Stimulated activated naive B cell treated with anti-CD40 and anti-IgM and Interleukin-4, amounts not matched to agents 10 μg/mL and 1 μg/mL and 100 μg/mL, for 72 hours (primary cell): ENCODE results near the gene CAMTA2.

Experiments
- ATAC-seq, 2 donors: fragments of 150-1000 bp; cut with Tn5 transposase; replicated peaks; 2 replicates each; pipeline ENCODE4 v1.10.0; 2021; ENCODE audit warnings: moderate library complexity in 1 of 2
- DNase-seq: peaks from one replicate; pipeline ENCODE4 v3.0.0; 2021
- H3K27ac Mint-ChIP-seq: one replicate; pipeline ENCODE4 v1.8.0; 2022; ENCODE audit warnings: mild to moderate bottlenecking, mixed read lengths
- H3K27me3 Mint-ChIP-seq, 2 donors: one replicate each; pipeline ENCODE4 v1.8.0; 2022; ENCODE audit warnings: mixed read lengths in 2 of 2
- H3K36me3 Mint-ChIP-seq, 2 donors: one replicate each; pipeline ENCODE4 v1.8.0; 2022; ENCODE audit warnings: mixed read lengths in 2 of 2, mild to moderate bottlenecking in 1 of 2
- H3K4me1 Mint-ChIP-seq, 2 donors: one replicate each; pipeline ENCODE4 v1.8.0; 2022; ENCODE audit warnings: mixed read lengths in 2 of 2, mild to moderate bottlenecking in 1 of 2
- H3K4me3 Mint-ChIP-seq, 2 donors: one replicate each; pipeline ENCODE4 v1.8.0; 2022; ENCODE audit warnings: mild to moderate bottlenecking in 2 of 2, mixed read lengths in 2 of 2, moderate library complexity in 1 of 2
- H3K9me3 Mint-ChIP-seq, 2 donors: one replicate each; pipeline ENCODE4 v1.8.0; 2022; ENCODE audit warnings: mixed read lengths in 2 of 2, mild to moderate bottlenecking in 1 of 2

CAMTA2 gene

DNA sequence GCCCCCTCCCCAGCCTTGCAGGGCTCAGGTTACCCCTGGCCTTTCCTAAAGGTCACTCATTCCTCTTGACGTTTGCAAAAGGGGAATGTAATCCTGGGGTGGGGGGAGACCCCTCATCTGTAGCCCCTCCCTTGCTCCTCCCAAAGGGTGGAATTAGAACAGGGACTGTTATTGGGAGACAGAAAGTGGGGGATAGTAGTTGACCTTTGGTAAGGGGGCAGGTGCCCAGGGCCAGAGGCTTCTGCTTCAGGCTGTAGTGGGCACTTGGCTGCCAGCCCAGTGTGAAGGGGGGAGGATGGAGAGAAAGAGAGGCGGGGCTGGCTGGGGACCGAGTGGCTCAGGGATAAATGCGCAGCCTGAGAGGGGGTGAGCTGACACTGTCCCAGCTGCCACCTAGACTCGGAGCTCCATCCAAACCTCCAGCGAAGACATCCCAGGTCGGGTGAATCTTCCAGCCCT, 36.7 kb downstream of the CAMTA2 start, which contains the start of gene ENO3:
Gene ENO3, plus strand, starts transcription at position 374 of the 459 bp plus-strand sequence. CDS start 711 bp downstream, outside the sequence.
- peaks cover 22 to 33% of the 10 kb centered on the region in 2 donors for H3K4me1 Mint-ChIP-seq
- peak within 1 kb of the TSS; percentile 97 for H3K27ac Mint-ChIP-seq
- H3K27me3 Mint-ChIP-seq, result no peaks in the 10 kb centered on the region
- no peak for DNase-seq
- H3K36me3 Mint-ChIP-seq, result peaks cover 20 to 41% of the 10 kb centered on the region in 2 donors
- no peak for ATAC-seq
- peak within 1 kb of the TSS; percentile 86 to 91 for H3K4me3 Mint-ChIP-seq
- H3K9me3 Mint-ChIP-seq, result no peaks in the 10 kb centered on the region

DNA sequence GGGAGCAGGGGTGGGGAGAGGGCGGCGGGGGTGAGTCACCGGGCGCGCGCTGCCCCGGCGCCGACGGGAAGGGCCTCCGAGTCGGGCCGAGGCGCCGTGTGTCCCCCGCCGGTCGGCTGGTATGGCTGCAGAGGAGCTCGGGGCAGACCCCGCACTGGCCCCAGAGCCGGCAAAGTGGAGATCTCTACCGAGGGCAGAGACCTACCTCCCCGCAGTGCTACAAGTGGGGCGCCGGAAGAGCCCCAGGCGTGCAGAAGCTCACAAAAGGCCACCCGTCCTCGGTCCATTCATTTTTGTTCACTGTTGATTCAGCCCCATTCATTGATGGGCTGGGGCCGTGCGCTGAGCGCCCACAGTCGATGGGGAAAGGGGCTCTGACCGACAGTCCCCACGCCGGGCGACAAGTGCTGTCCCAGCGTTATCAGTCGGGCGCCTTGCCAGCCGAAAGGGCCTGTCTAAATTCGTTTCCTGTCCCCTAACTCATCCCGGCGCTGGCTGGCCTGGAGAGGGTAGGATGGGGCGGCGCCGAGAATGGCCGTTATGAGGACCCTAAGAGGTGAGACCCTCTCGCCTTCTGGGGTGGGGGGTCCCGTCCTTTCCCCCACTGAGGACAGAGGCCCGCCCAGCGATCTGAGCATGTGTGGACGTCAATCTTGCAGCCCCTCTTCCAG, 37.3 kb downstream of the CAMTA2 start:
- DNase-seq (no peak), ATAC-seq (peak; percentile 6 to 20)
- no peaks in the 10 kb centered on the region for H3K9me3 Mint-ChIP-seq
- H3K4me3 Mint-ChIP-seq, result peak overlapping the region; percentile 86 to 91
- peaks cover 25 to 43% of the 10 kb centered on the region in 2 donors for H3K36me3 Mint-ChIP-seq
- H3K27me3 Mint-ChIP-seq, result no peaks in the 10 kb centered on the region
- H3K27ac Mint-ChIP-seq, result peak overlapping the region; percentile 97
- H3K4me1 Mint-ChIP-seq, result peaks cover 27 to 39% of the 10 kb centered on the region in 2 donors

DNA sequence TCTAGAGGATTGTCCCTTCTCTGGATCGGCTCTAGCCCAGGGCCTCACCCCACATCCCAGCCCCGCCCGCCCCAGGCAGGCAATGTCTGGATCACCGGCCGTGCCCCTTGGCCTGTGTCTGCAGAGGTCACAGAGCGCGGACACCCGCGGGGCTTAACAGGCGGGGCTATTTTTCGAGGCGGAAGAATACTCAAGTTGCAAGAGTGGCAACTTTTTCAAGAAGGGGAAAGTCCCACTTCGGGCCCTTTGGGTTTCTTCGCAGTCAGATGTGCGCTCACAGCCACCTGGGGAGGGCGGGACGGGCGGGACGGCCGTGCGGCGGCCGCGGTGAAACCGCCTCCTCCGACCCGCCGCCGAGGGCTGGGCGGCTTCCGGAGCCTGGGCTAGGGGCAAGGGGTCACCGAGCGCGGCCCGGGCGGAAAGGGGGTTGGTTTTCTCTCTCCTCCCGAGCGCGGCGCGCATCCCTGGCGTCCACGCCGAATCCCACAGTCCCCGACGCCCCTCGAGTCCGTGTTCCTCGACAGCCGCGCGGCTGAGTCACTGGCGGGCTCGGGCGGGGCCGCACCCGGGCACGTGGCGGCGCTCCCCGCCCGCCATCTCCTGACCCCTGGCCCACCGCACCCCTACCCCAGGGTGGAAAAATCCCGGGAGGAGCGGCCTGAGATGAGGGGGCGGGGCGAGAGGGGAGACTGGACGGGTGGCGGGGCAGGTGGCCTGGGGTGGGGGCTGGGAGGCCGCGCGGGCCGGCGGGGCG, 38.0 kb downstream of the CAMTA2 start:
- peak overlapping the region; percentile 94 for H3K27ac Mint-ChIP-seq
- peak; percentile 86 for DNase-seq
- peaks cover 32 to 50% of the 10 kb centered on the region in 2 donors for H3K36me3 Mint-ChIP-seq
- no peaks in the 10 kb centered on the region for H3K27me3 Mint-ChIP-seq
- ATAC-seq, result peak; percentile 44 to 51
- peak overlapping the region; percentile 86 to 91 for H3K4me3 Mint-ChIP-seq
- H3K9me3 Mint-ChIP-seq, result no peaks in the 10 kb centered on the region
- peaks cover 35 to 46% of the 10 kb centered on the region in 2 donors for H3K4me1 Mint-ChIP-seq

GRCh38 chr17:4948931-4949320, 38.5 kb downstream of the CAMTA2 start:
- H3K4me1 Mint-ChIP-seq, result peaks cover 40 to 52% of the 10 kb centered on the region in 2 donors
- DNase-seq (peak; percentile 82), ATAC-seq (peak; percentile 54 to 61)
- no peaks in the 10 kb centered on the region for H3K27me3 Mint-ChIP-seq
- H3K4me3 Mint-ChIP-seq, result peak overlapping the region; percentile 86 to 91
- no peaks in the 10 kb centered on the region for H3K9me3 Mint-ChIP-seq
- peak overlapping the region; percentile 95 for H3K27ac Mint-ChIP-seq
- H3K36me3 Mint-ChIP-seq, result peaks cover 36 to 54% of the 10 kb centered on the region in 2 donors

DNA sequence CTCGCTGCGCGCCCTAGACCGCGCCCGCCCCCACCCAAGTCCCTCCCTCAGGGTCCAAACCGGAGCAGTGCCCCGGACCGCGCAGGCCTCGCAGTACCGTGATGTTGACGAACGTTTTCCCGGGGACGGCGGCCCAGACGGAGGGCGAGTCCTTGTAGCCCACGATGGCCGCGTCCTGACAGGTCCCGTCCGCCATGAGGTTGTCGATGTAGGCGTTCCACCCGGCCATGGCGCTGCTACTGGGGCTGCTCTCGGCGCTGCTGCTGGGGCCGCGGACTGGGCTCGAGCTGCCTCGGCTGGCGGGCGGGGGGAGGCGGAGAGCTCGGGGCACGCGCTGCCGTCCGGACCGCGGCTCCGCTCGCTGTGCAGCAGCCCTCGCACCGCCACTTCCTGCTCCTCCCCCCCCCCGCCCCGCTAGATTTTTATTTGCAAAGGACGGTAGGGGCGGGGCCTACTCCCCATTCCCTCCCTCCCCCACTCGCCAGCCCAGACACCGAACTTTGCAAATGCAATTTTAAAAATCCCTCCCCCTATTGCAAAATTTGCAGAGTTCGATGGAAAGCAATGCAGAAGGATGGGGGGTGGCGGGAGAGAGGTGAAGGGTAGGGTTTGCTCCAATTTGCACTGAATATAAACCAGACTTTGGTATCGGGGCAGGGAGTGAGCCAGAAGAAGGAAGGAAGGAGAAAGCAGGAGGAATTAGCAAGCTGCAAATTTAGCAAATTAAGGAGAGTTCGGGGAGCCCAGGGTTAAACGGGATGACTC, 39.1 kb downstream of the CAMTA2 start, which contains the start of gene PFN1:
Gene PFN1, minus strand, starts transcription at position 365 of the 765 bp plus-strand sequence. Its CDS starts 136 bp downstream, at position 229.
- DNase-seq (peak; percentile 77), ATAC-seq (peak; percentile 25 to 43)
- peak within 1 kb of the TSS; percentile 95 for H3K27ac Mint-ChIP-seq
- no peaks in the 10 kb centered on the region for H3K27me3 Mint-ChIP-seq
- H3K4me1 Mint-ChIP-seq, result peaks cover 41 to 57% of the 10 kb centered on the region in 2 donors
- H3K4me3 Mint-ChIP-seq, result peak within 1 kb of the TSS; percentile 86 to 91
- peaks cover 40 to 52% of the 10 kb centered on the region in 2 donors for H3K36me3 Mint-ChIP-seq
- H3K9me3 Mint-ChIP-seq, result no peaks in the 10 kb centered on the region

DNA sequence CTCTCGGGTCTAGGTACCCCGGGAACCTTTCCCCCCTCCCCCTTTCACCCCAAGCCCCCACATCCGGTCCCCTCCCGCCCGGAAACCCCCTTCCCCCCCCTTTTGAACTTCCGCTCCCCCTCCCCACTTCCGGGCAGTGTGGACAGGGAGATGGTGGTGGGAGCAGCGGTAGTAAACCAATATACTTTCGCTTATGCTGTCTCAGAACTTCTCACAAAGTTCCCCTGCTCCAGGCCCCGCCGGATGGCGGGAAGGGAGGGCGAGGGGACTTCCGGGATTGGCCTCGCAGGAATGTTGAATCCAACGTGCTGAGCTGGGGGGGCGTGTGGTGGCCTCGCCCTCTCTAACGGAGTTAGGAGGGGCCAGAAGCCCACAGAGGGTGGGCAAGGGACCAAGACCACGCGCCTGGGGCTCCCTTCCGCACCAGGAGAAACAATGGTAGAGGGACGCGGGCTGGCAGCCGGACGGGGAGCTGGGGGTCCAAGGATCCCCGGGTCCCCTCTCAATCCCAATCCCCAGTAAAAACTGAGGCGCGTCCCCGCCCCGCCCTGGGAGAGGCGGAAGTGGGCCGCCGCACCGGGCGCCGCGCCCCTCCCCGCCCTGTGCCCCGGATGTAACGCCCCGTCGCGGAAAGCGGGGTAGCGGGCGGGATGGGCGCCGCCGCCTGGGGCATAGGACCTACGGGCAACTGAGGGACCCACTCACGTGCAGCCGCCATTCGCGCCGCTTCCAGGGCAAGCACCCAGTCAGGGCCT, 39.9 kb downstream of the CAMTA2 start:
- peaks cover 47 to 65% of the 10 kb centered on the region in 2 donors for H3K4me1 Mint-ChIP-seq
- no peaks in the 10 kb centered on the region for H3K27me3 Mint-ChIP-seq
- peak overlapping the region; percentile 86 to 91 for H3K4me3 Mint-ChIP-seq
- peaks cover 41 to 55% of the 10 kb centered on the region in 2 donors for H3K36me3 Mint-ChIP-seq
- no peaks in the 10 kb centered on the region for H3K9me3 Mint-ChIP-seq
- peak overlapping the region; percentile 95 for H3K27ac Mint-ChIP-seq
- DNase-seq (peak; percentile 50), ATAC-seq (peak; percentile 9 to 15)

DNA sequence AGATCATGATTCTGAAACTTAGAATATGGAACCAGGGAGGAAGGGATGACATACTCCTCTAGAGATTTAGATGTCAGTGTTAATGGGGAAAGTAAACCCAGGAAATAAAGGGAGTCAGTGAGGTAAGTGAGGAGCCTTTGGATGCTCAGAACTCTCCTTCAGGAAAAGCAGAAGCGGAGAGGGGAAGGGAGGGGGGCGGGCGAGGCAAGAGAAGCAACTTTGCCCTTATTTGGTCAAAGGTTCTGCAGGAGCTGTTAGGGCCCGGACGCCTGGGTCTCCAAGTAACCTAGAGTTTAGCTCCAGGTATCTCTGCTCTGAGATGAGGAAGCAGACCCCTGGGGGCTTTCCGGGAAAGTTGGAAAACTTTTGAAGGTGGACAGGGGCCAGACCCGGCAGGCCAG, 40.5 kb downstream of the CAMTA2 start:
- ATAC-seq (no peak), DNase-seq (no peak)
- peaks cover 42 to 60% of the 10 kb centered on the region in 2 donors for H3K36me3 Mint-ChIP-seq

DNA sequence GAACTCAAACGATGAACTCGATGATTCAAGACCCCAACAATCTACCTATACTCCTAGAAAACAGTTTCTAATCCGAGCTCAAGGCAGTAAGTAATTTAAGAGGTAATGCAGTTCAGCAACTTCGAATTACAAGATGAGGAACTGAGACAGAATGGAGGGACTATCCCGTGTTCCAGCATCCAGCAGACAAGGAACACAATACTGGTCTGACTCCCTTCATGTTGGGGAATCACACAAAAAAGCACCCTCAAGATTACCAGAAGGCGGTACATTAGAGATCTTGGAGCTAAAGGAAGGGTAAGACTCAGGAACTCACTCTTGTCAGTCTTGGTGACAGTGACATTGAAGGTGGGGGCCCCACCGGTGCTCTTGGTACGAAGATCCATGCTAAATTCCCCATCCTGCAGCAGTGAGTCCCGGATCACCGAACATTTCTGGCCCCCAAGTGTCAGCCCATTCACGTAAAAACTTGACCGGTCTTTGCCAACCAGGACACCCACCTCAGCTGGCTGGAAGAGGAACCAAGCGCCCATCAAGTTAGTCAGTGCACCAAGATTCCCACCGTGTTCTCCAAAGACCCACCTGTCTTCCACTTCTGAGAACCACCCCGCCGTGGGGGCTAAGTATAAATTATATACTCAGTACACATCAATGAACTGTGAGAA, 41.0 kb downstream of the CAMTA2 start:
- peak in 1 of 2 donors; percentile 5 for ATAC-seq
- peak overlapping the region; percentile 95 for H3K27ac Mint-ChIP-seq
- no peak for DNase-seq
- H3K9me3 Mint-ChIP-seq, result no peaks in the 10 kb centered on the region
- no peaks in the 10 kb centered on the region for H3K27me3 Mint-ChIP-seq
- peak overlapping the region; percentile 86 to 91 for H3K4me3 Mint-ChIP-seq
- H3K4me1 Mint-ChIP-seq, result peaks cover 52 to 70% of the 10 kb centered on the region in 2 donors
- peaks cover 47 to 66% of the 10 kb centered on the region in 2 donors for H3K36me3 Mint-ChIP-seq

More for the DNA sequence above, 40.5 kb downstream of the CAMTA2 start:
- no peaks in the 10 kb centered on the region for H3K9me3 Mint-ChIP-seq
- H3K27ac Mint-ChIP-seq, result peak overlapping the region; percentile 95
- peak overlapping the region; percentile 86 to 91 for H3K4me3 Mint-ChIP-seq
- H3K4me1 Mint-ChIP-seq, result peaks cover 52 to 70% of the 10 kb centered on the region in 2 donors
- no peaks in the 10 kb centered on the region for H3K27me3 Mint-ChIP-seq

DNA sequence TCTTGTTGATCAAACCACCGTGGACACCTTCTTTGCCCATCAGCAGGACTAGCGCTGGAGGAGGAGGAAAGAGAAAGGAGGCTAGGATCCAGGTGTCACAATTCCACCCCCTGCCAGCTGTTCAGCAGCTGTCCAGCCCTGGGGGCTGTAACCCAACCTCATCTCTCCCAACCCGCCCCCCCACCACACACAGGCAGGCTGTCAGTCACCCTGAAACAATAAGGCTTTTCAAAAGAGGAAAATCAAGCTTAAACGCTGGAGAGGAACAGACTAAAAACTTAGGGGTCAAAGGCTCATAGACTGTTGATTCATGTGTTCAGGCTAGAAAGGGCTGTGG, 41.6 kb downstream of the CAMTA2 start:
- H3K27me3 Mint-ChIP-seq, result no peaks in the 10 kb centered on the region
- no peaks in the 10 kb centered on the region for H3K9me3 Mint-ChIP-seq
- peaks cover 52 to 68% of the 10 kb centered on the region in 2 donors for H3K36me3 Mint-ChIP-seq
- no peak for ATAC-seq
- peak overlapping the region; percentile 95 for H3K27ac Mint-ChIP-seq
- H3K4me3 Mint-ChIP-seq, result peak overlapping the region; percentile 86 to 91
- H3K4me1 Mint-ChIP-seq, result peaks cover 52 to 70% of the 10 kb centered on the region in 2 donors
- DNase-seq, result no peak

GRCh38 chr17:4945176-4945943, 42.1 kb downstream of the CAMTA2 start:
- Mint-ChIP-seq H3K27ac (peak overlapping the region; percentile 95), H3K4me3 (peak overlapping the region; percentile 86 to 91), H3K9me3 (no peaks in the 10 kb centered on the region), H3K36me3 (peaks cover 57 to 68% of the 10 kb centered on the region in 2 donors), H3K4me1 (peaks cover 47 to 68% of the 10 kb centered on the region in 2 donors), H3K27me3 (no peaks in the 10 kb centered on the region)
- ATAC-seq (peak; percentile 46 to 49), DNase-seq (peak; percentile 81)

DNA sequence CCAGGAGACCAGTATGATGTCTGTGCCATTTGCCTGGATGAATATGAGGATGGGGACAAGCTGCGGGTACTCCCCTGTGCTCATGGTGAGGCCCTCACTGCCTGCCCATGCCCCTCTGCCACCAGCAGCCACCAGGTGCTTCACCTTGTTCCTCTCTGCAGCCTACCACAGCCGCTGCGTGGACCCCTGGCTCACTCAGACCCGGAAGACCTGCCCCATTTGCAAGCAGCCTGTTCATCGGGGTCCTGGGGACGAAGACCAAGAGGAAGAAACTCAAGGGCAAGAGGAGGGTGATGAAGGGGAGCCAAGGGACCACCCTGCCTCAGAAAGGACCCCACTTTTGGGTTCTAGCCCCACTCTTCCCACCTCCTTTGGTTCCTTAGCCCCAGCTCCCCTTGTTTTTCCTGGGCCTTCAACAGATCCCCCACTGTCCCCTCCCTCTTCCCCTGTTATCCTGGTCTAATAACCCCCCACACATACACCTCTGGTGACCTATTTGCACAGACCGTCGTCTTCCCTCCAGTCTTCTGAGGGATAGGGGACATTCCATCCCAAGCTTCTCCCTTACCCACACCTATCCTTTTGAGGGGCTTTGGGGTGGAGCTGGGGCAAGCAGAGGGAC, 42.8 kb downstream of the CAMTA2 start:
- ATAC-seq (no peak), DNase-seq (no peak)
- Mint-ChIP-seq H3K4me3 (peak overlapping the region; percentile 86 to 91), H3K27ac (peak overlapping the region; percentile 95), H3K36me3 (peaks cover 58 to 68% of the 10 kb centered on the region in 2 donors), H3K9me3 (no peaks in the 10 kb centered on the region), H3K27me3 (no peaks in the 10 kb centered on the region), H3K4me1 (peaks cover 46 to 65% of the 10 kb centered on the region in 2 donors)

DNA sequence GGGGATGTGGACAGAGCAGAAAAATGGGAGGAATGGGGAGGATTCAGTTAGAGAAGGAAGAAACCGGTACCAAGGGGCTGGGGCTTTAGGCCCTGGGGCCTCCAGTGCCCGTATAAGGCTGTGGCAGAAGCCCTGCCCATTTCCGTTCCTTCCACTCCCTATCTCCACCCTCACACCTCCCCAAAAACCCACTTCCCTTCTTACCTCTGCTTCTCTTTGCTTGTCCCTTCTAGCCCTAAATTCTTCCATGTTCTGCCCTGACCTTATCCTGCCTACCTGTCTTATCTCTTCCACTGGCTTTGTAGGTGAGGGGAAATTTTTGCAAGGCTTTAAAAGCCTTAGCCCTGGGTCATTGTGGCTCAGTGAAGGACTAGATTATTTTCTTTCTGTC, 43.3 kb downstream of the CAMTA2 start:
- DNase-seq (no peak), ATAC-seq (no peak)
- peaks cover 58 to 68% of the 10 kb centered on the region in 2 donors for H3K36me3 Mint-ChIP-seq
- peak overlapping the region; percentile 86 to 91 for H3K4me3 Mint-ChIP-seq
- H3K27me3 Mint-ChIP-seq, result no peaks in the 10 kb centered on the region
- H3K4me1 Mint-ChIP-seq, result peaks cover 46 to 66% of the 10 kb centered on the region in 2 donors
- H3K27ac Mint-ChIP-seq, result peak overlapping the region; percentile 95
- H3K9me3 Mint-ChIP-seq, result no peaks in the 10 kb centered on the region
